Esophagus squamous epithelium (tissue), 4 donors: ENCODE results near the gene LRP2BP.

Source experiments
- POLR2A ChIP-seq, 4 donors: fragments of 450-650 bp; IDR thresholded peaks; one replicate each; pipeline ENCODE4 v1.6.1; 2017; ENCODE audit warnings: antibody characterized with exemption in 4 of 4, mild to moderate bottlenecking in 4 of 4, moderate library complexity in 3 of 4
- TF ChIP-seq, protein P1 (sequence below), 6 experiments: fragments of 450-650 bp in 4 of 6; fragments of 200-600 bp in 2 of 6; sonication (generic) in 2 of 6; IDR thresholded peaks; one replicate each; pipeline ENCODE4 v1.5.1; 2016 to 2019; ENCODE audit warnings: antibody characterized with exemption in 6 of 6, mild to moderate bottlenecking in 4 of 6, moderate library complexity in 4 of 6

DNA sequence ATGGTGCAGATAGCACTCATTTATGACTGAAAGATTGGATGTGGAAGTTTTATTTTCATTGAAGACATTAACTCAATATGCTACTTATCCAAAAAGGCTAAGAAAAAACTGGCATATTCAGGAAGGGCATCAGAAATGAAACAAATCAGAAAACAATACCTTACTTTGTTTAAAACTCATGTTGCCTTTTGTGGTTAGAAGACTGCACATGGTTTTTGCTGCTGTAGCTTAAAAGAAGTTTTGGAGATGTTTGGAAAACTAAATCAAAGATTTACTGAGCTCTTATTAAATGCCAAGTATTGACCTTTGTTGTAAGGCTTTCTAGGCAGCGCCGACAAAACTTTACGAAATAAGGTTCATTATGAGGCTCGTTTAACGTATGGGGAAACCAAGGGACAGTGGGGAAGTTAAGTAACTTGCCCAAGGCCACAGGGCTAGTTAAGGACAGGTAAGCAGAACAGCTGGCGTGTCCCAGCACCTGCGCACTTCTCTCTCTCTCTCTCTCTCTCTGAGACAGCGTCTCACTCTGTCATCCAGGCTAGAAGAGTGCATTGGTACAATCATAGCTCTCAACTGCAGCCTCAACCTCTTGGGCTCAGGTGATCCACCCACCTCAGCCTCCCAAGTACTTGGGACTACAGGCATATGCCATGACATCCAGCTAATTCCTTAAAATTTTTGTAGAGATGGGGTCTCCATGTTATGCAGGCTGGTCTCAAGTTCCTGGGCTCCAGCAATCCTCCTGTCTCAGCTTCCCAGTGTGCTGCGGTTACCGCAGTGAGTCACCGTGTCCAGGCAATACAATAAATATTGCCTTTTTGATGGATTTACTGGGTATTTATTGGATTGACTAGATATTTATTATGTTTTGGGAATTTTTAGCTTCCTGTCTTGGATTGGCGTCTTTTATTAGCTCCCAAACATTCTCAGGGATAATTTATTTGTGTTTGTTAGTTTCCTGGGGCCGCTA is 16.1 kb downstream of the LRP2BP start:
- TF ChIP-seq, protein P1, sequence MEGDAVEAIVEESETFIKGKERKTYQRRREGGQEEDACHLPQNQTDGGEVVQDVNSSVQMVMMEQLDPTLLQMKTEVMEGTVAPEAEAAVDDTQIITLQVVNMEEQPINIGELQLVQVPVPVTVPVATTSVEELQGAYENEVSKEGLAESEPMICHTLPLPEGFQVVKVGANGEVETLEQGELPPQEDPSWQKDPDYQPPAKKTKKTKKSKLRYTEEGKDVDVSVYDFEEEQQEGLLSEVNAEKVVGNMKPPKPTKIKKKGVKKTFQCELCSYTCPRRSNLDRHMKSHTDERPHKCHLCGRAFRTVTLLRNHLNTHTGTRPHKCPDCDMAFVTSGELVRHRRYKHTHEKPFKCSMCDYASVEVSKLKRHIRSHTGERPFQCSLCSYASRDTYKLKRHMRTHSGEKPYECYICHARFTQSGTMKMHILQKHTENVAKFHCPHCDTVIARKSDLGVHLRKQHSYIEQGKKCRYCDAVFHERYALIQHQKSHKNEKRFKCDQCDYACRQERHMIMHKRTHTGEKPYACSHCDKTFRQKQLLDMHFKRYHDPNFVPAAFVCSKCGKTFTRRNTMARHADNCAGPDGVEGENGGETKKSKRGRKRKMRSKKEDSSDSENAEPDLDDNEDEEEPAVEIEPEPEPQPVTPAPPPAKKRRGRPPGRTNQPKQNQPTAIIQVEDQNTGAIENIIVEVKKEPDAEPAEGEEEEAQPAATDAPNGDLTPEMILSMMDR (IDR thresholded peaks at IDR 0.05) = no peak
- TF ChIP-seq POLR2A (IDR thresholded peaks at IDR 0.05) = no peak
